Heart right ventricle (tissue), 16 donors: ENCODE measurements around the gene KIF26A. TPM values are rescaled to one million over a fixed set of nuclear protein-coding genes. Genes with fewer than 3 reads are reported as not detected.

Source experiments
- ATAC-seq, 8 donors: fragments of 200-7000 bp; cut with Tn5 transposase; one replicate each; pipeline ENCODE4 v1.9.1; 2020; ENCODE audit warnings: mild to moderate bottlenecking in 8 of 8, moderate library complexity in 8 of 8, moderate number of reproducible peaks in 1 of 8
- DNase-seq, 2 donors: peaks; one replicate each; pipeline ENCODE4 v3.0.0-alpha.2; 2020
- H3K27ac ChIP-seq, 10 donors: fragments of 200-600 bp; sonication (generic) in 2 of 10; one replicate each; pipeline versions ENCODE4 v1.5.0 to v1.8.0; 2020 to 2022; ENCODE audit warnings: mild to moderate bottlenecking in 3 of 10
- H3K27me3 ChIP-seq, 7 donors: fragments of 200-600 bp; one replicate each; pipeline ENCODE4 v1.8.0; 2021 to 2022; ENCODE audit warnings: mild to moderate bottlenecking in 2 of 7
- H3K36me3 ChIP-seq, 9 donors: fragments of 200-600 bp; sonication (generic) in 1 of 9; one replicate each; pipeline versions ENCODE4 v1.5.0 to v1.8.0; 2020 to 2022; ENCODE audit warnings: mild to moderate bottlenecking in 2 of 9
- H3K4me1 ChIP-seq, 9 donors: fragments of 200-600 bp; sonication (generic) in 1 of 9; one replicate each; pipeline versions ENCODE4 v1.5.0 to v1.8.0; 2020 to 2022; ENCODE audit warnings: mild to moderate bottlenecking in 4 of 9
- H3K4me3 ChIP-seq, 10 donors: fragments of 200-600 bp; sonication (generic) in 2 of 10; one replicate each; pipeline versions ENCODE4 v1.5.0 to v1.8.0; 2020 to 2022; ENCODE audit warnings: mild to moderate bottlenecking in 7 of 10, moderate library complexity in 2 of 10
- H3K9me3 ChIP-seq, 11 donors: fragments of 200-600 bp in 10 of 11; sonication (generic) in 2 of 11; one replicate each; pipeline versions ENCODE4 v1.5.0 to v1.8.0; 2013 to 2022; ENCODE audit warnings: mild to moderate bottlenecking in 2 of 11, control low read depth in 1 of 11, moderate library complexity in 1 of 11
- WGBS, 2 donors: extraction: QIAGEN DNeasy Blood & Tissue Kit; methylation state at CpG; one replicate each; pipeline ENCODE4 v1.1.7; 2013; ENCODE audit warnings: inconsistent platforms in 1 of 2; 5-methylcytosine and 5-hydroxymethylcytosine counted together
- intact Hi-C, 10 donors: fragments of 100-400 bp; cut with DNase I; formaldehyde crosslinking; loops; one replicate each; pipeline versions ENCODE4 v1.11.1 to v1.14.2; 2022
- polyA plus RNA-seq, 2 donors: library from polyadenylated mRNA; stranded (reverse); fragments of 200-250 nt; gene quantifications; one replicate each; pipeline ENCODE4 v1.2.3, GENCODE V29; 2013
- total RNA-seq, 10 donors: library from RNA; stranded (reverse); fragmentation: NEBNext Ultra II Directional in 3 of 10; extraction: Animal tissue kit (Norgen Biotek cat#: 25700) in 3 of 10; gene quantifications; one replicate each; pipeline versions ENCODE4 v1.2.1 to v1.2.4, GENCODE V29; 2021 to 2023
- TF ChIP-seq, protein P1 (sequence below), 9 donors: fragments of 200-600 bp; sonication (generic) in 2 of 9; IDR thresholded peaks; one replicate each; pipeline versions ENCODE4 v1.5.0 to v1.8.0; 2021 to 2022; ENCODE audit warnings: antibody characterized with exemption in 9 of 9, mild to moderate bottlenecking in 5 of 9, moderate library complexity in 1 of 9
- donor health status: Arrhythmogenic right ventricular cardiomyopathy.
- donor health status: ischemic (EF 13 %, LVEDD 7.1; RV severe dilation, severe dysfunction).
- donor health status: healthy with polysubstance abuse.
- donor health status: DM: no; HTN: yes; CAD: no.
- donor health status: DM: no; HTN: no; CAD: no.
- donor health status: ischemic (EF 25% LVEDD 6.9; RV normal size, moderate dysfunction).
- donor health status: ischemic (EF 25% LVEDD 5.7; RV mildly dilated, moderate dysfunction).
- donor health status: healthy.
- donor health status: DM: yes; HTN: yes; CAD: no.
- donor health status: Ischemic cardiomyopathy.
- donor health status: ischemic (EF 35%, LVEDD 5.7; RV mildly dilated, moderate dysfunction).
- donor health status: nonischemic (EF 11% LVEDD 7.7; RV severe dilation, severe dysfunction).
- donor health status: DM: yes; HTN: yes; CAD: no.
- donor health status: PGD.
- donor health status: ischemic (EF 29% LVEDD 5.4; RV normal size, mild dysfunction).
- donor health status: nonischemic (EF 23%, LVEDD 6.1; RV moderate dilation, normal function).

Gene KIF26A
- total and polyA plus RNA-seq, 12 donors: 4.1 to 12.2 (median 6.6) TPM

DNA sequence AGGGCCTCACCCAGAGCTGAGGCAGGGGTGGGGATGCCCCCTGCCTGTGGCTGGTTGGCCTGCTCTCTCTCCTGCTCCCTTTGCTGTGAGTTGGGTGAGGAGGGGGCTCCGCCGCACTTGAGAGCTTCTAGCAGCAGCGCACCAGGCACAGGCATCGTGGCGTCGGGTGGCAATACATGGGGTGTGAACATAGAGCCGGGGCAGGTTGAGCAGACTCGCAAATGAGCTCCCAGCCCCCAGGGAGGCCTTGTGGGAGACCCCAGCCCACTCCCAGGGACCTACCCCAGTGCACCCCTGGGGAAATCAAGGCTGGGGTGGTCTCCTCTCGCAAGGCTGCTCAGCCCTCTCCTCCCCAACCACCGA, 54.5 kb downstream of the KIF26A start:
- DNase-seq: no peak
- no peak for ATAC-seq
- Histone ChIP-seq H3K27me3 (peaks cover 0 to 10% (median 0%) of the 10 kb centered on the region in 7 donors), H3K4me1 (peaks cover 0 to 11% (median 4%) of the 10 kb centered on the region in 9 donors), H3K27ac (no peak overlapping the region), H3K9me3 (no peaks in the 10 kb centered on the region), H3K36me3 (no peaks in the 10 kb centered on the region), H3K4me3 (no peak overlapping the region)
- TF ChIP-seq, protein P1, sequence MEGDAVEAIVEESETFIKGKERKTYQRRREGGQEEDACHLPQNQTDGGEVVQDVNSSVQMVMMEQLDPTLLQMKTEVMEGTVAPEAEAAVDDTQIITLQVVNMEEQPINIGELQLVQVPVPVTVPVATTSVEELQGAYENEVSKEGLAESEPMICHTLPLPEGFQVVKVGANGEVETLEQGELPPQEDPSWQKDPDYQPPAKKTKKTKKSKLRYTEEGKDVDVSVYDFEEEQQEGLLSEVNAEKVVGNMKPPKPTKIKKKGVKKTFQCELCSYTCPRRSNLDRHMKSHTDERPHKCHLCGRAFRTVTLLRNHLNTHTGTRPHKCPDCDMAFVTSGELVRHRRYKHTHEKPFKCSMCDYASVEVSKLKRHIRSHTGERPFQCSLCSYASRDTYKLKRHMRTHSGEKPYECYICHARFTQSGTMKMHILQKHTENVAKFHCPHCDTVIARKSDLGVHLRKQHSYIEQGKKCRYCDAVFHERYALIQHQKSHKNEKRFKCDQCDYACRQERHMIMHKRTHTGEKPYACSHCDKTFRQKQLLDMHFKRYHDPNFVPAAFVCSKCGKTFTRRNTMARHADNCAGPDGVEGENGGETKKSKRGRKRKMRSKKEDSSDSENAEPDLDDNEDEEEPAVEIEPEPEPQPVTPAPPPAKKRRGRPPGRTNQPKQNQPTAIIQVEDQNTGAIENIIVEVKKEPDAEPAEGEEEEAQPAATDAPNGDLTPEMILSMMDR (IDR thresholded peaks at IDR 0.05): no peak
- 94 to 95% methylated on average over 10 of the region's 10 CpGs for WGBS, 2 donors
- intact Hi-C loops: no loop called here

DNA sequence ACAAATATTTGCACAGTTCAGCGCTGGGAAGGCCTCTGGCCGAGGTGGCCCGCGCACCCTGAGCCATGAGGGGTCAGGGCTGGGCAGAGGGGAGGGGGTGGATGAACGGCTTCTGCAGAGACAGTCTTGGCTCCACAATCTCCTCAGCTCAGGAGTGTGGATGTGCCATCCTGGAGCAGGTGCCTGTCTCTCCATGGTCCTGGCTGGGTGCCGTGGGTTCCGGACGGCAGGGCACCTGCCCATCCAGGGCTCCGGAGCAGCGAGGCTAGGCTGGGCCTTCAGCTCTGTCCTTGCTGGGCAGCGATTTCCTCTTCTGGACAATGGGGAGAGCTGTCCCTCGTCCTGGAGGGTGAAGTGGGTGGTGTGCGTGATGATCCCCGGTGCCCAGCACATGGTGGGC, 55.6 kb downstream of the KIF26A start:
- H3K27ac ChIP-seq: no peak overlapping the region
- intact Hi-C loops: no loop called here
- H3K4me1 ChIP-seq: no peaks in the 10 kb centered on the region
- no peaks in the 10 kb centered on the region for H3K9me3 ChIP-seq
- no peak overlapping the region for H3K4me3 ChIP-seq
- peaks cover 0 to 10% (median 0%) of the 10 kb centered on the region in 7 donors for H3K27me3 ChIP-seq
- TF ChIP-seq, protein P1 (IDR thresholded peaks at IDR 0.05): no peak
- DNase-seq (no peak), ATAC-seq (no peak)
- no peaks in the 10 kb centered on the region for H3K36me3 ChIP-seq
- 88% methylated on average over 14 of the region's 14 CpGs for WGBS, 2 donors

DNA sequence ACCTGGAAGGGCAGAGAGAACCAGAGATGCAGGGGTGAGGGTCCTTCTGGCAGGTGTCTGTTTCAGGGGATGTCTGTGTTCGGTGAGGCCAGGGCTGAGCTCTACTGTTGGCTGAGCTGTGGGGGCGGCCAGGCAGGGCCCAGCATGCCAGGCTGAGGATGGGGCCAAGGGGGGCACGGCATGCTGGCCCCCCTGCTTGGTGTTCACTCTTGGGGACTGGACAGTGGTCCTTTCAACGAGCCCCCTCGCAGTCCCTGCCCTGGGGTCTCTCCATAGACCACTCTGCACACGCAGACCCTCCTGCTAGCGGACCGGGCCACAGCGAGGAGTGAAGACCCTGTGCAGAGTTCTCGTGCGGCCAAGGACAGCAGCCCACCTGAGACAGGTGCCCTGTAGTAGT, 56.3 kb downstream of the KIF26A start:
- no peak for DNase-seq
- 94% methylated on average over 11 of the region's 11 CpGs for WGBS, 2 donors
- H3K36me3 ChIP-seq: no peaks in the 10 kb centered on the region
- peaks cover 0 to 10% (median 0%) of the 10 kb centered on the region in 7 donors for H3K27me3 ChIP-seq
- TF ChIP-seq, protein P1 (IDR thresholded peaks at IDR 0.05): no peak
- H3K9me3 ChIP-seq: no peaks in the 10 kb centered on the region
- no peak overlapping the region for H3K27ac ChIP-seq
- H3K4me1 ChIP-seq: no peaks in the 10 kb centered on the region
- no peak for ATAC-seq
- no peak overlapping the region for H3K4me3 ChIP-seq
- intact Hi-C loops: no loop called here

DNA sequence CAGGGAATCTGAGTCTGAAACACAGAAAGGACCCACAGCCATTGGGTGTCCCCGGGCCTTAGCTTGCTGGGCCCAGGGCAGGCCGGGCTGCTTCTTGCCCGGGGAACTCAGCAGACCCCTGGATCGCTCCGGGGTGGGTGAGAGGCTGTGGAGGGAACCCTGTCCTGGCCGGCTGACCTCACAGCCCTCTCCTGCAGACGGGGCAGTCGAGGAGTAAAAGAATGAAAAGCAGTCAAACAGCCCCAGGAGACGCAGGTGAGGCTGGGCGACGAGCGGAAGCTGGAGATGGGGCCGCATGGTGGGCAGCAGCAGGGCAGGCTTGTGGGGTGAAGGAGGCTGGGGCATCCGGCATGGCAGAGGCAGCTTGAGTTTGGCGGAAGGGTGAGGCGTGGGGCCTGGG, 57.0 kb downstream of the KIF26A start:
- Histone ChIP-seq H3K27me3 (peaks cover 0 to 10% (median 0%) of the 10 kb centered on the region in 7 donors), H3K27ac (no peak overlapping the region), H3K36me3 (no peaks in the 10 kb centered on the region), H3K9me3 (no peaks in the 10 kb centered on the region), H3K4me3 (no peak overlapping the region), H3K4me1 (no peaks in the 10 kb centered on the region)
- WGBS, 2 donors: 90 to 92% methylated on average over 16 of the region's 16 CpGs
- TF ChIP-seq, protein P1 (IDR thresholded peaks at IDR 0.05): no peak
- ATAC-seq (no peak), DNase-seq (no peak)
- intact Hi-C loops: no loop called here
